ENCODE results near the gene C8A. TPM values are rescaled to one million over a fixed set of nuclear protein-coding genes. Genes with fewer than 3 reads are reported as not detected.

Gene C8A
- total and polyA plus RNA-seq, 3 donors from 2014 or later, result not detected

GRCh38 chr1:56852476-56852875 lies 2.1 kb upstream of the C8A start:
- no peaks in the 10 kb centered on the region for H3K9me3 ChIP-seq
- no peak for DNase-seq
- no peak overlapping the region for H3K27ac ChIP-seq
- no peaks in the 10 kb centered on the region for H3K27me3 ChIP-seq
- H3K36me3 ChIP-seq (ENCODE audit: low read depth, missing control alignments), result no peaks in the 10 kb centered on the region
- intact Hi-C loops (cut with DNase I; ENCODE audit: low total_unique reads), result no loop called here
- TF ChIP-seq CTCF (IDR thresholded peaks at IDR 0.05) (no peak), POLR2A (IDR thresholded peaks at IDR 0.05) (no peak)
- WGBS, 2 donors, result 0 to 94% methylated on average over 1 of the region's 1 CpG
- no peak overlapping the region for H3K4me3 ChIP-seq
- no peaks in the 10 kb centered on the region for H3K4me1 ChIP-seq

- intact Hi-C loops (cut with DNase I; ENCODE audit: low total_unique reads), result no loop called here
- 80 to 86% methylated on average over 1 of the region's 1 CpG for WGBS, 2 donors
- no peaks in the 10 kb centered on the region for H3K9me3 ChIP-seq
- no peak overlapping the region for H3K27ac ChIP-seq
- DNase-seq, result no peak
- TF ChIP-seq POLR2A (IDR thresholded peaks at IDR 0.05) (no peak), CTCF (IDR thresholded peaks at IDR 0.05) (no peak)
- H3K36me3 ChIP-seq (ENCODE audit: low read depth, missing control alignments), result no peaks in the 10 kb centered on the region
- H3K27me3 ChIP-seq, result no peaks in the 10 kb centered on the region
- no peaks in the 10 kb centered on the region for H3K4me1 ChIP-seq
- H3K4me3 ChIP-seq, result no peak overlapping the region
Measured at GRCh38 chr1:56855190-56855589, 593 bp downstream of the C8A start.

- no peaks in the 10 kb centered on the region for H3K36me3 ChIP-seq (ENCODE audit: low read depth, missing control alignments)
- H3K4me3 ChIP-seq, result no peak overlapping the region
- no peak overlapping the region for H3K27ac ChIP-seq
- H3K27me3 ChIP-seq, result no peaks in the 10 kb centered on the region
- intact Hi-C loops (cut with DNase I; ENCODE audit: low total_unique reads), result no loop called here
- DNase-seq, result no peak
- TF ChIP-seq POLR2A (IDR thresholded peaks at IDR 0.05) (no peak), CTCF (IDR thresholded peaks at IDR 0.05) (no peak)
- no peaks in the 10 kb centered on the region for H3K4me1 ChIP-seq
- H3K9me3 ChIP-seq, result no peaks in the 10 kb centered on the region
Measured at GRCh38 chr1:56856186-56856585, 1.6 kb downstream of the C8A start.

GRCh38 chr1:56859287-56859686 lies 4.7 kb downstream of the C8A start:
- intact Hi-C loops (cut with DNase I; ENCODE audit: low total_unique reads), result no loop called here
- H3K9me3 ChIP-seq, result no peaks in the 10 kb centered on the region
- no peak for DNase-seq
- H3K4me1 ChIP-seq, result no peaks in the 10 kb centered on the region
- TF ChIP-seq CTCF (IDR thresholded peaks at IDR 0.05) (no peak), POLR2A (IDR thresholded peaks at IDR 0.05) (no peak)
- no peaks in the 10 kb centered on the region for H3K36me3 ChIP-seq (ENCODE audit: low read depth, missing control alignments)
- no peaks in the 10 kb centered on the region for H3K27me3 ChIP-seq
- H3K27ac ChIP-seq, result no peak overlapping the region
- no peak overlapping the region for H3K4me3 ChIP-seq

- DNase-seq, result no peak
- Histone ChIP-seq H3K9me3 (no peaks in the 10 kb centered on the region), H3K36me3 (ENCODE audit: low read depth, missing control alignments) (no peaks in the 10 kb centered on the region), H3K27me3 (no peaks in the 10 kb centered on the region), H3K4me3 (no peak overlapping the region), H3K27ac (no peak overlapping the region), H3K4me1 (no peaks in the 10 kb centered on the region)
- intact Hi-C loops (cut with DNase I; ENCODE audit: low total_unique reads), result no loop called here
- TF ChIP-seq POLR2A (IDR thresholded peaks at IDR 0.05), result no peak
- TF ChIP-seq CTCF (IDR thresholded peaks at IDR 0.05), result no peak
- WGBS, 2 donors, result 87 to 91% methylated on average over 3 of the region's 3 CpGs
Measured at GRCh38 chr1:56863265-56863992, 8.8 kb downstream of the C8A start.
